ENCODE measurements around the gene FARP1.

The FARP1 gene

DNA sequence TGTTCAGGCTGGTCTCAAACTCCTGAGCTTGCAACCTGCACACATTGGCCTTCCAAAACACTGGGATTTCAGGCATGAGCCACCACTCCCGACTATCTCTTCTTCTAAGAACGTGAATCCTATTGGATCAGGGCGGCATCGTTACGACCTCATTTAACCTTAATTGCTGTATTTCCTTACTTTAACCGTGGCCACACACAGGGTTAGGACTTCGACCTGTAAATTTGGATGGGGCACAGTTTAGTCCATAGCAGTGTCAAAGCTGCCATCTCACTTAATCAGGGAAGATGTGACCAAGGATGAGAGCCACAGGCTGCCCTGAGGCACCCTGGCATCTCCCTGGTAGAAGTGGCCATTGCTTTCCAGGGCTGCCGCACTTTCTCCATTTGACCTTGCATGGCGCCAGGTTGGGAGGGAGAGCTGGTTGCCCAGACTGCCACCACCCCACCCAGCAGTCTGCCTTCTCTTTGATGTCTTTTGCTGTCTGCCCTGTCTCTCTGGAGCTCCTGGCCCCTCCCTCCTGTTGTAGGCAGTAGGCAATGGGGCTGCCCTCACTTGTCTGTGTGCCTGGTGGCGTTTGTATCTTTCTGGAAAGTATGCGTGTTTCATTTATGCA is 175.5 kb downstream of the FARP1 start:
- Histone ChIP-seq H3K27ac (ENCODE audit: extremely low read depth, low read depth, low read length) (no peak overlapping the region), H3K4me1 (ENCODE audit: control insufficient read depth, insufficient read depth, low read length) (peaks cover 8% of the 10 kb centered on the region; the same call in 1 of the 2 replicates), H3K9me3 (ENCODE audit: control insufficient read depth, insufficient read depth, low read depth, low read length) (no peaks in the 10 kb centered on the region), H3K36me3 (ENCODE audit: control insufficient read depth in 2 of 2, insufficient read depth in 1 of 2, low read length in 2 of 2) (no peaks in the 10 kb centered on the region), H3K4me3 (ENCODE audit: low read depth, low read length) (no peak overlapping the region)
- POLR2A ChIA-PET: no interaction called here
- TF ChIP-seq ZNF76 (tag by site-specific recombination; IDR thresholded peaks at IDR 0.05; ENCODE audit: borderline replicate concordance, low read depth) (no peak), ZNF510 (tag by site-specific recombination; IDR thresholded peaks at IDR 0.05; ENCODE audit: insufficient replicate concordance) (no peak), ZNF837 (tag by site-specific recombination; IDR thresholded peaks at IDR 0.05) (no peak), KLF8 (tag by site-specific recombination; IDR thresholded peaks at IDR 0.05) (no peak), ZNF2 (tag by site-specific recombination; IDR thresholded peaks at IDR 0.05) (no peak), ZNF19 (tag by site-specific recombination; IDR thresholded peaks at IDR 0.05; ENCODE audit: low read depth) (no peak), SP7 (tag by site-specific recombination; IDR thresholded peaks at IDR 0.05) (no peak), HOXD13 (CRISPR knock-in tag; IDR thresholded peaks at IDR 0.05; ENCODE audit: borderline replicate concordance) (no peak)
- TF ChIP-seq, protein P1, sequence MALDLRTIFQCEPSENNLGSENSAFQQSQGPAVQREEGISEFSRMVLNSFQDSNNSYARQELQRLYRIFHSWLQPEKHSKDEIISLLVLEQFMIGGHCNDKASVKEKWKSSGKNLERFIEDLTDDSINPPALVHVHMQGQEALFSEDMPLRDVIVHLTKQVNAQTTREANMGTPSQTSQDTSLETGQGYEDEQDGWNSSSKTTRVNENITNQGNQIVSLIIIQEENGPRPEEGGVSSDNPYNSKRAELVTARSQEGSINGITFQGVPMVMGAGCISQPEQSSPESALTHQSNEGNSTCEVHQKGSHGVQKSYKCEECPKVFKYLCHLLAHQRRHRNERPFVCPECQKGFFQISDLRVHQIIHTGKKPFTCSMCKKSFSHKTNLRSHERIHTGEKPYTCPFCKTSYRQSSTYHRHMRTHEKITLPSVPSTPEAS (tag by site-specific recombination; IDR thresholded peaks at IDR 0.05): no peak
- TF ChIP-seq, protein P2, sequence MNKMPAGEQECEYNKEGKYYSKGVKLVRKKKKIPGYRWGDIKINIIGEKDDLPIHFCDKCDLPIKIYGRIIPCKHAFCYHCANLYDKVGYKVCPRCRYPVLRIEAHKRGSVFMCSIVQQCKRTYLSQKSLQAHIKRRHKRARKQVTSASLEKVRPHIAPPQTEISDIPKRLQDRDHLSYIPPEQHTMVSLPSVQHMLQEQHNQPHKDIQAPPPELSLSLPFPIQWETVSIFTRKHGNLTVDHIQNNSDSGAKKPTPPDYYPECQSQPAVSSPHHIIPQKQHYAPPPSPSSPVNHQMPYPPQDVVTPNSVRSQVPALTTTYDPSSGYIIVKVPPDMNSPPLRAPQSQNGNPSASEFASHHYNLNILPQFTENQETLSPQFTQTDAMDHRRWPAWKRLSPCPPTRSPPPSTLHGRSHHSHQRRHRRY (tag by site-specific recombination; IDR thresholded peaks at IDR 0.05): no peak
- TF ChIP-seq, protein P3, sequence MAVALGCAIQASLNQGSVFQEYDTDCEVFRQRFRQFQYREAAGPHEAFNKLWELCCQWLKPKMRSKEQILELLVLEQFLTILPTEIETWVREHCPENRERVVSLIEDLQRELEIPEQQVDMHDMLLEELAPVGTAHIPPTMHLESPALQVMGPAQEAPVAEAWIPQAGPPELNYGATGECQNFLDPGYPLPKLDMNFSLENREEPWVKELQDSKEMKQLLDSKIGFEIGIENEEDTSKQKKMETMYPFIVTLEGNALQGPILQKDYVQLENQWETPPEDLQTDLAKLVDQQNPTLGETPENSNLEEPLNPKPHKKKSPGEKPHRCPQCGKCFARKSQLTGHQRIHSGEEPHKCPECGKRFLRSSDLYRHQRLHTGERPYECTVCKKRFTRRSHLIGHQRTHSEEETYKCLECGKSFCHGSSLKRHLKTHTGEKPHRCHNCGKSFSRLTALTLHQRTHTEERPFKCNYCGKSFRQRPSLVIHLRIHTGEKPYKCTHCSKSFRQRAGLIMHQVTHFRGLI (tag by site-specific recombination; IDR thresholded peaks at IDR 0.05): no peak
- CTCF ChIA-PET: interaction anchor here (0.6 to 0.7 kb wide), 2 partner anchors 478 to 999 kb away, joined by 3 read pairs; no protein-coding TSS in a partner anchor

DNA sequence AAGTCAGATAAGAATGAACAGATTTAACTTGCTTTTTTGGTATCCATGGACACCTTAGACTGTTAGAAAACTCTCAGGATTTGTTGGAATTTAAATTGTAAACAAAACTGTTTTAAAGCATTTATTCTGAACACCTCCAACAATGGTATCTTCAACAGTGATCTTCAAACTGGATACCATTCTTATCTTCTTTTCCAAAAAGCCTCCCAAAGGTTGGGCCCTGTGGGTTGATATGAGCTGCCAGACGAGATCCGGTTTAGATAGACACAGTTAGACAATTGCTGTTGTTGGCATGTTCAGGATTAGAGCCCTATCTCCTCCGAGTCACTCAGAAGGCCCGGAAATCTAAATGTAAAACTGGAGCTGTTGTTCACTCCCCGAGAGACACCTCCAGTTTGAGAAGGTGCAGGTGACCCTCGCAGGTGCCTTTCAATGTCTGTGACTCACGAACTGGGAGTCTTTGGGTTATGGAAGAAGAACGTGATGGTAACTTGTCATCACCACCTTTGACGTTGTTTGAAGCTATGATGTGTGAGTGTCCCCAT is 177.7 kb downstream of the FARP1 start:
- H3K4me3 ChIP-seq (ENCODE audit: low read depth, low read length): no peak overlapping the region
- ChIA-PET CTCF (no interaction called here), POLR2A (no interaction called here)
- TF ChIP-seq ZNF623 (tag by site-specific recombination; IDR thresholded peaks at IDR 0.05) (no peak), ZFP41 (tag by site-specific recombination; IDR thresholded peaks at IDR 0.05; ENCODE audit: borderline replicate concordance) (no peak), ZNF626 (tag by site-specific recombination; IDR thresholded peaks at IDR 0.05) (no peak), ZNF777 (tag by site-specific recombination; IDR thresholded peaks at IDR 0.05; ENCODE audit: borderline replicate concordance) (no peak), SP7 (tag by site-specific recombination; IDR thresholded peaks at IDR 0.05) (no peak), ZSCAN16 (tag by site-specific recombination; IDR thresholded peaks at IDR 0.05) (no peak), ZNF404 (tag by site-specific recombination; IDR thresholded peaks at IDR 0.05) (no peak)
- TF ChIP-seq, protein P4, sequence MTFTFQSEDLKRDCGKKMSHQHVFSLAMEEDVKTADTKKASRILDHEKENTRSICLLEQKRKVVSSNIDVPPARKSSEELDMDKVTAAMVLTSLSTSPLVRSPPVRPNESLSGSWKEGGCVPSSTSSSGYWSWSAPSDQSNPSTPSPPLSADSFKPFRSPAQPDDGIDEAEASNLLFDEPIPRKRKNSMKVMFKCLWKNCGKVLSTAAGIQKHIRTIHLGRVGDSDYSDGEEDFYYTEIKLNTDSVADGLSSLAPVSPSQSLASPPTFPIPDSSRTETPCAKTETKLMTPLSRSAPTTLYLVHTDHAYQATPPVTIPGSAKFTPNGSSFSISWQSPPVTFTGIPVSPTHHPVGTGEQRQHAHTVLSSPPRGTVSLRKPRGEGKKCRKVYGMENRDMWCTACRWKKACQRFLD (tag by site-specific recombination; IDR thresholded peaks at IDR 0.05): no peak
- TF ChIP-seq, protein P5, sequence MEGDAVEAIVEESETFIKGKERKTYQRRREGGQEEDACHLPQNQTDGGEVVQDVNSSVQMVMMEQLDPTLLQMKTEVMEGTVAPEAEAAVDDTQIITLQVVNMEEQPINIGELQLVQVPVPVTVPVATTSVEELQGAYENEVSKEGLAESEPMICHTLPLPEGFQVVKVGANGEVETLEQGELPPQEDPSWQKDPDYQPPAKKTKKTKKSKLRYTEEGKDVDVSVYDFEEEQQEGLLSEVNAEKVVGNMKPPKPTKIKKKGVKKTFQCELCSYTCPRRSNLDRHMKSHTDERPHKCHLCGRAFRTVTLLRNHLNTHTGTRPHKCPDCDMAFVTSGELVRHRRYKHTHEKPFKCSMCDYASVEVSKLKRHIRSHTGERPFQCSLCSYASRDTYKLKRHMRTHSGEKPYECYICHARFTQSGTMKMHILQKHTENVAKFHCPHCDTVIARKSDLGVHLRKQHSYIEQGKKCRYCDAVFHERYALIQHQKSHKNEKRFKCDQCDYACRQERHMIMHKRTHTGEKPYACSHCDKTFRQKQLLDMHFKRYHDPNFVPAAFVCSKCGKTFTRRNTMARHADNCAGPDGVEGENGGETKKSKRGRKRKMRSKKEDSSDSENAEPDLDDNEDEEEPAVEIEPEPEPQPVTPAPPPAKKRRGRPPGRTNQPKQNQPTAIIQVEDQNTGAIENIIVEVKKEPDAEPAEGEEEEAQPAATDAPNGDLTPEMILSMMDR (tag by site-specific recombination; IDR thresholded peaks at IDR 0.05): no peak
- TF ChIP-seq, protein P6, sequence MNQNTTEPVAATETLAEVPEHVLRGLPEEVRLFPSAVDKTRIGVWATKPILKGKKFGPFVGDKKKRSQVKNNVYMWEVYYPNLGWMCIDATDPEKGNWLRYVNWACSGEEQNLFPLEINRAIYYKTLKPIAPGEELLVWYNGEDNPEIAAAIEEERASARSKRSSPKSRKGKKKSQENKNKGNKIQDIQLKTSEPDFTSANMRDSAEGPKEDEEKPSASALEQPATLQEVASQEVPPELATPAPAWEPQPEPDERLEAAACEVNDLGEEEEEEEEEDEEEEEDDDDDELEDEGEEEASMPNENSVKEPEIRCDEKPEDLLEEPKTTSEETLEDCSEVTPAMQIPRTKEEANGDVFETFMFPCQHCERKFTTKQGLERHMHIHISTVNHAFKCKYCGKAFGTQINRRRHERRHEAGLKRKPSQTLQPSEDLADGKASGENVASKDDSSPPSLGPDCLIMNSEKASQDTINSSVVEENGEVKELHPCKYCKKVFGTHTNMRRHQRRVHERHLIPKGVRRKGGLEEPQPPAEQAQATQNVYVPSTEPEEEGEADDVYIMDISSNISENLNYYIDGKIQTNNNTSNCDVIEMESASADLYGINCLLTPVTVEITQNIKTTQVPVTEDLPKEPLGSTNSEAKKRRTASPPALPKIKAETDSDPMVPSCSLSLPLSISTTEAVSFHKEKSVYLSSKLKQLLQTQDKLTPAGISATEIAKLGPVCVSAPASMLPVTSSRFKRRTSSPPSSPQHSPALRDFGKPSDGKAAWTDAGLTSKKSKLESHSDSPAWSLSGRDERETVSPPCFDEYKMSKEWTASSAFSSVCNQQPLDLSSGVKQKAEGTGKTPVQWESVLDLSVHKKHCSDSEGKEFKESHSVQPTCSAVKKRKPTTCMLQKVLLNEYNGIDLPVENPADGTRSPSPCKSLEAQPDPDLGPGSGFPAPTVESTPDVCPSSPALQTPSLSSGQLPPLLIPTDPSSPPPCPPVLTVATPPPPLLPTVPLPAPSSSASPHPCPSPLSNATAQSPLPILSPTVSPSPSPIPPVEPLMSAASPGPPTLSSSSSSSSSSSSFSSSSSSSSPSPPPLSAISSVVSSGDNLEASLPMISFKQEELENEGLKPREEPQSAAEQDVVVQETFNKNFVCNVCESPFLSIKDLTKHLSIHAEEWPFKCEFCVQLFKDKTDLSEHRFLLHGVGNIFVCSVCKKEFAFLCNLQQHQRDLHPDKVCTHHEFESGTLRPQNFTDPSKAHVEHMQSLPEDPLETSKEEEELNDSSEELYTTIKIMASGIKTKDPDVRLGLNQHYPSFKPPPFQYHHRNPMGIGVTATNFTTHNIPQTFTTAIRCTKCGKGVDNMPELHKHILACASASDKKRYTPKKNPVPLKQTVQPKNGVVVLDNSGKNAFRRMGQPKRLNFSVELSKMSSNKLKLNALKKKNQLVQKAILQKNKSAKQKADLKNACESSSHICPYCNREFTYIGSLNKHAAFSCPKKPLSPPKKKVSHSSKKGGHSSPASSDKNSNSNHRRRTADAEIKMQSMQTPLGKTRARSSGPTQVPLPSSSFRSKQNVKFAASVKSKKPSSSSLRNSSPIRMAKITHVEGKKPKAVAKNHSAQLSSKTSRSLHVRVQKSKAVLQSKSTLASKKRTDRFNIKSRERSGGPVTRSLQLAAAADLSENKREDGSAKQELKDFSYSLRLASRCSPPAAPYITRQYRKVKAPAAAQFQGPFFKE (tag by site-specific recombination; IDR thresholded peaks at IDR 0.05; ENCODE audit: borderline replicate concordance): no peak

More for the DNA sequence above, 177.7 kb downstream of the FARP1 start:
- Histone ChIP-seq H3K36me3 (ENCODE audit: control insufficient read depth in 2 of 2, insufficient read depth in 1 of 2, low read length in 2 of 2) (no peaks in the 10 kb centered on the region), H3K9me3 (ENCODE audit: control insufficient read depth, insufficient read depth, low read depth, low read length) (no peaks in the 10 kb centered on the region), H3K4me1 (ENCODE audit: control insufficient read depth, insufficient read depth, low read length) (peaks cover 25% of the 10 kb centered on the region), H3K27ac (ENCODE audit: extremely low read depth, low read depth, low read length) (no peak overlapping the region)
